HG02973 (cell line): ENCODE measurements around the gene PAMR1.

ENCODE experiments used
- ATAC-seq: cut with Tn5 transposase; IDR thresholded peaks from one replicate; pipeline ENCODE4 v1.9.1; 2021; ENCODE audit warnings: moderate library complexity; ENCODE audit not compliant: unreplicated experiment

The PAMR1 gene

DNA sequence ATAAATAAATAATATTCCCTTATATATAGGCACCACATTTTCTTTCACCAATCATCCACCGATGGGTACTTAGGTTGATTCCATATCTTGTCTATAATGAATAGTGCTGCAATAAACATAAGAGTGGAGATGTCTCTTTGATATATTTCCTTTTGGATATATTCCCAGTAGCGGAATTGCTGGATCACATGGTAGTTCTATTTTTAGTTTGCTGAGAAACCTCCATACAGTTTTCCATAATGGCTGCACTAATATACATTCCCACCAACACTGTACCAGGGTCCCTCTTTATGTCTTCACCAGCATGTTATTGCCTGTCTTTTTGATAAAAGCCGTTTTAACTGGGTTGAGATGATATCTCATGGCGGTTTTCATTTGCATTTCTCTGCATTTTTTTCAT is 23.6 kb downstream of the PAMR1 start:
- no peak for ATAC-seq

DNA sequence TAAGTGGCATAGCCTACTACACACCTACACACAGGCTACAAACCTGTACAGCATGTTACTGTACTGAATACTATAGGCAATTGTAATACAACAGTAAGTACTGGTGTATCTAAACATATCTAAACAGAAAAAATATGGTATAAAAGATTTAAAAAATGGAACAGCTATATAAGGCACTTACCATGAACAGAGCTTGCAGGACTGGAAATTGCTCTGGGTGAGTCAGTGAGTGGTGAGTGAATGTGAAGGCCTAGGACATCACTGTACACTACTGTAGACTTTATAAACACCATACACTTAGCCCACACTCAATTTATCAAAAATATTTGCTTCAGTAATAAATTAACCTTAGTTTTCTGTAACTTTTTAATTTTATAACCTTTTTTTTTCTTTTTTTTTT is 24.7 kb downstream of the PAMR1 start:
- no peak for ATAC-seq

DNA sequence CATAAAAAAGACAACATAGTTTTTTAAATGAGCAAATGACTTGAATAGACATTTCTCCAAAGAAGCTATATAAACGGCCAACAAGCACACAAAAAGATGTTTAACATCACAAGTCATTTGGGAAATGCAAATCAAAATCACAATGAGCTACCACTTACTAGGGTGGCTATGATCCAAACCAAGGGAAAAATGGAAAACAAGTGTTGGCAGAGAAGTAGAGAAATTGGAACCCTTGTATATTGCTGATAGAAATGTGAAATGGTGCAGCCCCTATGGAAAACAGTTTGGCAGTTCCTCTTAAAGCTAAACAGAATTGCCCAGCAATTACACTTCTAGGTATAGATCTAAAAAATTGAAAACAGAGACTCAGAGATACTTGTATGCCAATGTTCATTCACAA is 29.0 kb downstream of the PAMR1 start:
- no peak for ATAC-seq

- ATAC-seq = no peak
Observed at GRCh38 chr11:35494957-35495490, 30.4 kb downstream of the PAMR1 start.

GRCh38 chr11:35491231-35491871 is 34.1 kb downstream of the PAMR1 start:
- ATAC-seq = no peak

DNA sequence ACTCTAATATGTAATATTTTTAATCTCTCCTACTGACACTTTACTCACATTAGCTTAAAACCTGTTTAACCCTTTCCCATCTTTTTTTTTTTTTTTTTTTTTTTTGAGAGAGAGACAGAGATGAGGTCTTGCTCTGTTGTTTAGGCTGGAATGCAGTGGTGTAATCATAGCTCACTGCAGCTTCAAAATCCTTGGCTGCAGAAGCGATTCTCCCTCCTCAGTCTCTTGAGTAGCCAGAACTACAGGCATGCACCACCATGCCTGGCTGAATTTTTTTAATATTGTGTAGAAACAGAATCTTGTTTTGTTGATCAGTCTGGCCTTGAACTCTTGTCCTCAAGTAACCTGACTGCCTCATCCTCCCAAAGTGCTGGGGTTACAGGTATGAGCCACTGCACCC is 37.3 kb downstream of the PAMR1 start:
- no peak for ATAC-seq

- no peak for ATAC-seq
Observed at GRCh38 chr11:35487532-35488078, 37.8 kb downstream of the PAMR1 start.

- ATAC-seq = no peak
Observed at GRCh38 chr11:35486934-35487333, 38.5 kb downstream of the PAMR1 start.

- no peak for ATAC-seq
Observed at GRCh38 chr11:35486446-35486845, 39.0 kb downstream of the PAMR1 start.

DNA sequence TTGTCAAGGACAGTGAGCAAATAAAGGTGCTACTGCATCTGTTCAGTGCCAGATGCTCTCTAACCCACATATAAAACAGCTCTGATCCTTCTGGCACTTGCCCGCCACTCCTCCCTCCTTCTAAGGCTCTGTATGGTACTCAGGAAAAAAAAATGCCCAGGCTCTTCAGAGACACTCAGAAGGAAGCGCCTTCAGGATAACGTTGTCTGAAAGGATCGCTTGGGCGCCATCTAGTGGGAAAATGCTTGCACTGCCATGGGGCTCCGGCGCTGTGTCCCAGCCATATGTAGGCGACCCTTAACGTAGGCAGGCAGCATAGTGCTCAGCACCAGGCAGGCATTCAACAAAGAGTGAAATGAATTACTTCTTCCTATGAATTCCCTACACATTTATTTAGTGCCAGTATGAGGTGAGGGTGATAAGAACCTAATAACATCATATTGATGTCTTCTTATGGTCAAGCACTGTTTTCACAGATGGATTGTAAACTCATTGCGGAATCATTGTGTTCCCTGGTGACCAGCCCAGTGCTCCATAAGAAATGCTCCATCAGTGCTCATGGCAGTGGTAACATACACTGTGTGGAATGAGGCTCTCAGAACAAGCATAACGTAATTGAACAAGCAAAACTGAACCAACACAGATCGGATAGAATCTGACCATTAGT is 39.6 kb downstream of the PAMR1 start:
- peak; percentile 94 for ATAC-seq

DNA sequence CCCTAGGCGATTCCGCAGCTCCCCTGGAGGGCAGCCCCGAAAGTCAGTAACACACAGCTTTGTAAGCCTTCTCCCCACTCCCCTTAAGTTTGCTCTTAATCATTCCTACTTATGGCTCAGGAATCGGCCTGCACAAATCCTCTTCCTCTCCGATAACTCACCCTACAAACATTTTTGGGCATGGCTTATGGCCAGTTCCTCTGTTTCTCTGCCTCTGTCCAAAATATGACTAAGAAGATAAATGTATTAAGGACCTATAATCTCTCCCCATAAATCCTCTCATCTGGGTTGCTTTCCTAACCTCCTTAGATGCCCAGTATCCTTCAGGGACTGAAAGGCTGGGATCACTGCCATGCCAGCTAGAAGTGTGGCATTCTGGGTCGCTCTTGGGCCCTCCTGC is 41.0 kb downstream of the PAMR1 start:
- no peak for ATAC-seq

GRCh38 chr11:35483131-35483820 is 42.1 kb downstream of the PAMR1 start:
- no peak for ATAC-seq

DNA sequence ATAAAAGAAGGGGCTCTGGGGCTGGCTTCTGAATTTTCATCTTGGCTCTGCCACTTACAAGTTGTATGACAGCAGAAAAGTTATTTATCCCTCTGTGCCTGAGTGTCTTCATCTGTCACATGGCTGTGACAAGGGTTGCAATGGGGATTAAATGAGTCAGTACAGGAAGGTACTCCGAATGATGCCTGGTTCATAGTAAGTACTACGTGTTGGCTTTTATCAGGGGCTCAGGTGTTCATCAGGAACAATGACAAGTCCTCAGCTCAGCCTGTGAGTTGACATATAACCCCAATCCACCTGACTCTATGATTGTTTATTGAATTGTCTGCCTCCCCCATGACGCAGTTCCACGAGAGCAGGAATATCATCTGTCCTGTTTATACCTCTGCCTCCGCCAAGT is 45.7 kb downstream of the PAMR1 start:
- ATAC-seq = no peak

- ATAC-seq = no peak
Observed at GRCh38 chr11:35478471-35479091, 46.8 kb downstream of the PAMR1 start.

- no peak for ATAC-seq
Observed at GRCh38 chr11:35477901-35478300, 47.5 kb downstream of the PAMR1 start.

DNA sequence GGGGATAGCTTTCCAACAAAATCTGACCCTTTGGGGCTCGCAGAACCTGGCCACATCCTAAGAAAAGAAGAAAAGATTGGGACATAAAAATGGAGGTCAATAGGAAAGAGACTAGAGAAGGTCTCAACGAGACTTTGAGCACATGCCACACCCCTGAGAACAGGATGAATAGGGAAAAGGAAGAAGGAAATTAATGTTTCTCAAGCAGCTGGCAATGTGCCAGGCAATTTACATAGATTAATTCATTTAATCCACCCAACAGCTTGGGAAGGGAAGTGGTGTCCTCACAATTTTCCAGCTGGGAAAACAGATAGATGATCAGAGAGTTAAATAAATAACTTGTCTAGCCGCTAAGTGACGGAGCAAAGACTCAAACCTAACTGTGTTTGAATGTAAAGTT is 50.7 kb downstream of the PAMR1 start:
- no peak for ATAC-seq

GRCh38 chr11:35473795-35474374 is 51.5 kb downstream of the PAMR1 start:
- no peak for ATAC-seq

GRCh38 chr11:35470616-35471015 is 54.8 kb downstream of the PAMR1 start:
- ATAC-seq = no peak

GRCh38 chr11:35466058-35466457 is 59.4 kb downstream of the PAMR1 start:
- no peak for ATAC-seq

- ATAC-seq = no peak
Observed at GRCh38 chr11:35464308-35464707, 61.1 kb downstream of the PAMR1 start.

GRCh38 chr11:35463331-35463751 is 62.1 kb downstream of the PAMR1 start:
- ATAC-seq = no peak
